Activated CD4-positive, CD25-positive, alpha-beta regulatory T cell treated with anti-CD3 and anti-CD28 coated beads, Interleukin-2, amount 50 U/mL, for 72 hours (primary cell): ENCODE measurements around the gene RAB2B.
"Not testable (repeated sequence)": the region's sequence is repeated elsewhere in the genome, so short reads cannot be mapped to it uniquely, and the experiment has no call there.

ENCODE experiments used
- DNase-seq: peaks from one replicate; pipeline ENCODE4 v3.0.0; 2021

Gene RAB2B

GRCh38 chr14:21476523-21476924 lies 235 bp downstream of the RAB2B start:
- peak; percentile 72 for DNase-seq

- no peak for DNase-seq
Measured at GRCh38 chr14:21475767-21476522, 814 bp downstream of the RAB2B start.

GRCh38 chr14:21467616-21468015 lies 9.1 kb downstream of the RAB2B start:
- DNase-seq = no peak

GRCh38 chr14:21455912-21456667 lies 20.7 kb downstream of the RAB2B start, which contains the start of gene CHD8:
CHD8 (minus strand) TSS chr14:21456123; CDS start chr14:21431643, 24,480 bp downstream.
- DNase-seq = peak; percentile 98

- no peak for DNase-seq
Measured at GRCh38 chr14:21455592-21455911, 21.2 kb downstream of the RAB2B start.

- no peak for DNase-seq
Measured at GRCh38 chr14:21454843-21455544, 21.8 kb downstream of the RAB2B start.

GRCh38 chr14:21449899-21450216 lies 26.9 kb downstream of the RAB2B start:
- no peak for DNase-seq

GRCh38 chr14:21442657-21443056 lies 34.1 kb downstream of the RAB2B start:
- not testable (repeated sequence) for DNase-seq

GRCh38 chr14:21440859-21441258 lies 35.9 kb downstream of the RAB2B start:
- no peak for DNase-seq

GRCh38 chr14:21437063-21437901 lies 39.5 kb downstream of the RAB2B start:
- peak; percentile 99 for DNase-seq

GRCh38 chr14:21436567-21437062 lies 40.1 kb downstream of the RAB2B start:
- DNase-seq = no peak

- no peak for DNase-seq
Measured at GRCh38 chr14:21431126-21431525, 45.6 kb downstream of the RAB2B start.

- no peak for DNase-seq
Measured at GRCh38 chr14:21428930-21429329, 47.8 kb downstream of the RAB2B start.

GRCh38 chr14:21426692-21427091 lies 50.1 kb downstream of the RAB2B start:
- no peak for DNase-seq

GRCh38 chr14:21419528-21419927 lies 57.2 kb downstream of the RAB2B start:
- no peak for DNase-seq

- DNase-seq = no peak
Measured at GRCh38 chr14:21415329-21415728, 61.4 kb downstream of the RAB2B start.

GRCh38 chr14:21414137-21414631 lies 62.6 kb downstream of the RAB2B start:
- no peak for DNase-seq
